T47D (cell line): ENCODE data around the gene SRRM2.

Source experiments
- DNase-seq, 2 experiments: peaks; one replicate each; pipeline versions ENCODE4 v3.0.0 to v3.0.0-alpha.2; 2011 to 2012; ENCODE audit warnings: low read depth in 1 of 2, low spot score in 1 of 2
- JUND ChIP-seq: IDR thresholded peaks from 2 replicates; pipeline ENCODE4 v1.6.1; 2012; ENCODE audit warnings: low read depth
- in situ Hi-C: cut with HindIII; loops from 2 replicates; pipeline ENCODE4 v1.10.0; 2016; ENCODE audit warnings: low sequenced_read_pairs, low pct_unique_long_range_greater_than_20kb

Gene SRRM2

GRCh38 chr16:2779978-2780898 is 27.8 kb downstream of the SRRM2 start:
- in situ Hi-C loops, result no loop called here

GRCh38 chr16:2782583-2783351 is 30.3 kb downstream of the SRRM2 start:
- TF ChIP-seq JUND, result no peak
- in situ Hi-C loops, result no loop called here
- no peak for DNase-seq

More at GRCh38 chr16:2779978-2780898, 27.8 kb downstream of the SRRM2 start:
- no peak for TF ChIP-seq JUND
- no peak for DNase-seq

- no peak for DNase-seq
- in situ Hi-C loops, result no loop called here
- no peak for TF ChIP-seq JUND
Measured at GRCh38 chr16:2783581-2784357, 31.3 kb downstream of the SRRM2 start.

GRCh38 chr16:2784358-2785100 is 32.1 kb downstream of the SRRM2 start:
- no peak for DNase-seq
- in situ Hi-C loops, result no loop called here
- TF ChIP-seq JUND, result no peak

- in situ Hi-C loops, result no loop called here
- no peak for TF ChIP-seq JUND
- no peak for DNase-seq
Measured at GRCh38 chr16:2785101-2785991, 32.9 kb downstream of the SRRM2 start.

- DNase-seq, result no peak
- in situ Hi-C loops, result no loop called here
- TF ChIP-seq JUND, result no peak
Measured at GRCh38 chr16:2786061-2786825, 33.8 kb downstream of the SRRM2 start.

GRCh38 chr16:2786826-2787151 is 34.4 kb downstream of the SRRM2 start:
- no peak for DNase-seq
- in situ Hi-C loops, result no loop called here
- no peak for TF ChIP-seq JUND

- TF ChIP-seq JUND, result no peak
- DNase-seq, result no peak
- in situ Hi-C loops, result no loop called here
Measured at GRCh38 chr16:2787406-2787805, 35.0 kb downstream of the SRRM2 start, which contains the start of gene PRSS33. TSS of gene PRSS33 (minus strand) at chr16:2787560. CDS start at chr16:2786547, 1,013 bp downstream.

GRCh38 chr16:2787961-2788360 is 35.5 kb downstream of the SRRM2 start:
- TF ChIP-seq JUND, result no peak
- no peak for DNase-seq
- in situ Hi-C loops, result no loop called here

- no peak for TF ChIP-seq JUND
- in situ Hi-C loops, result no loop called here
- no peak for DNase-seq
Measured at GRCh38 chr16:2790631-2791030, 38.2 kb downstream of the SRRM2 start.
